ENCODE measurements around the gene CCDC51.

DNA sequence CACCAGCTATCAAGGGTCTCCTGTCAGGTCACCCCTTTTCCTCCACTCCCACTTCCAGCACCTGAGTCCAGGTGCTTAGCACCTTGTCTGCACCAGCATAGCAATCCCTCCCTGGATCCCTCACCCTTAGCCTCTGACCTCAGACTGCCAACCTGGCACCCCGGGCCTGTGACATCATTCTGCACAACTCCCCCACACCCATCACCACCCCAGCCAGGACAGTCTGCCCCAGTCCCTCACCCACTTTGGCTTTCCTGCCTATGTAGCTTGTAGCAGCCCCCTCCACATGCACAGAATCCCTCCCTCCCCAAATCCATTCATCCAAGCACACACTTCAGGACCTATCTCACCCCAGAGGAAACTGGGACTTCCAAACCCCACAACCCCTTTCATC, 9.2 kb downstream of the CCDC51 start:
- TF ChIP-seq, protein P1, sequence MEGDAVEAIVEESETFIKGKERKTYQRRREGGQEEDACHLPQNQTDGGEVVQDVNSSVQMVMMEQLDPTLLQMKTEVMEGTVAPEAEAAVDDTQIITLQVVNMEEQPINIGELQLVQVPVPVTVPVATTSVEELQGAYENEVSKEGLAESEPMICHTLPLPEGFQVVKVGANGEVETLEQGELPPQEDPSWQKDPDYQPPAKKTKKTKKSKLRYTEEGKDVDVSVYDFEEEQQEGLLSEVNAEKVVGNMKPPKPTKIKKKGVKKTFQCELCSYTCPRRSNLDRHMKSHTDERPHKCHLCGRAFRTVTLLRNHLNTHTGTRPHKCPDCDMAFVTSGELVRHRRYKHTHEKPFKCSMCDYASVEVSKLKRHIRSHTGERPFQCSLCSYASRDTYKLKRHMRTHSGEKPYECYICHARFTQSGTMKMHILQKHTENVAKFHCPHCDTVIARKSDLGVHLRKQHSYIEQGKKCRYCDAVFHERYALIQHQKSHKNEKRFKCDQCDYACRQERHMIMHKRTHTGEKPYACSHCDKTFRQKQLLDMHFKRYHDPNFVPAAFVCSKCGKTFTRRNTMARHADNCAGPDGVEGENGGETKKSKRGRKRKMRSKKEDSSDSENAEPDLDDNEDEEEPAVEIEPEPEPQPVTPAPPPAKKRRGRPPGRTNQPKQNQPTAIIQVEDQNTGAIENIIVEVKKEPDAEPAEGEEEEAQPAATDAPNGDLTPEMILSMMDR (IDR thresholded peaks at IDR 0.05; ENCODE audit: low read depth, low read length), result no peak
- no peak for TF ChIP-seq EZH2phosphoT487 (IDR thresholded peaks at IDR 0.05; ENCODE audit: low read depth)
